ENCODE results near the gene NEFH.
"Not testable (repeated sequence)": the region's sequence is repeated elsewhere in the genome, so short reads cannot be mapped to it uniquely, and the experiment has no call there.

Gene NEFH

GRCh38 chr22:29463629-29464028, 16.4 kb upstream of the NEFH start:
- DNase-seq (ENCODE audit: low read depth in 2 of 2, low spot score in 1 of 2) = no peak

DNA sequence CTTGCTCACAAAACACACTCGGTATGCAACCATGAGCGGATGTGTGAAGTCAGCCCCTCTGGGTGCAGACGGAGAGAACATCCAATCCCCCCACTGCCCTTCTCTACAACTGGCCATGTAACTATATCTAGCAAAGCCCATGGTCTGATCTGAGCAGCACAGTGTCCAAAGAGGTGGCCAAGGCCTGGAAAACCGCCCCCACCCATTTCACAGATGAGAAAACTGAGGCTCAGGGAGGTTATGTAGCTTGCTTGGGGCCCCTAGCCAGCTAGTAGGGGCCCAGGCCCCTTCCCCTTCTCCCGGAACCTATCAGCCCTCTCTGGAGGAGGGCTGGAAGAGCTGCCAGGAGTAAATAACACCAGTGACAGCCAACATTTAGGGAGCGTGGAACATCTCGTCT, 15.4 kb upstream of the NEFH start:
- DNase-seq (ENCODE audit: low read depth in 2 of 2, low spot score in 1 of 2) = no peak

DNA sequence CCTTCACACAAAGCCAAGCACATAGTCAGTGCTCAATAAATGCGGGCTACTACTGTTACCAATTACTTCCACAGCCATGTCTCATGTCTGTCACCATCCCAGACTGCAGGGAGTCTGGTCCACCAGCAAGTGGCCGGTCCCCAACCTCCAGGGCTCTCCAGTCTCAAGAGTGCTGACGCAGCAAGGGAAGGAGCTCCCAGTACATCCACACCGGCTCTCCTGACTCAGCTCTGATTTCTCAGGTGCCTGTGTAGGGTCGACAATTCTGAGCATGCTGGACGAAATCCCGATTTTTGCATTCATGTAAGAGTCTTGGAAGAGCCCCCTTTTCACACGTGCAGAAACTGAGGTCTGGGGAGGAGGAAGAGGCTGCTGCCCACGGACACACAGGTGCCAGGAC, 10.3 kb upstream of the NEFH start:
- DNase-seq (ENCODE audit: low read depth in 2 of 2, low spot score in 1 of 2) = no peak

DNA sequence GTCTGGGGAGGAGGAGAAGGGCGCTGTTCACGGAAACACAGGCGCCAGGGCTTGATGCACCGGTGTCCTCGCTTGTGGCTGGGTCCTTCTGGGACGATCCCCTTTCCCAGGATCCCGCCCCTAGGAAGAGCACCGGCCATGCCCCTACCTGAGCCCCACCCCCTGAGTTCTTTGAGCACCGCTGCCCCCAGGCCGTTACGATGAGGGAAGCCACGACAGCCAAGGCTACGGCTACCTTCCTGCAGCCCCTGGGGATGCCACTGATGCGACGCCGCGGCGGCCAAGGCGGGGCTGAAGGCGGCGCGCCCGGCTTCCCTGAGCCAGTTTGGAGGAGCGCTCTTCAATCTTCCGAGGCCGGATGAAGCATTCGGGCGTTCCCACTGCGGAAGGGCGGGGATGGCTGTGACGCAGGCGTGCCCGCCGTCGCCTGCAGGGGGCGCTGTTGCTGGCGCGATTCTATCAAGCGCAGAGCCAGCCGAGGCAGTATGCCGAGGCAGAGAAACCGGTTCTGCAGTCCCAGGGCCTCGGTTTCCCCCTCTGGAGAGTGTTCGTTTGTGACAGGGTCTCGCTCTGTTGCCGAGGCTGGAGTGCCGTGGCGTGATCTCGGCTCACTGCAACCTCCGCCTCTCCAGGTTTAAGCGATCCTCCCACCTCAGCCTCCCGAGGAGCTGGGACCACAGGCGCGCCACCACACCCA, 9.7 kb upstream of the NEFH start:
- DNase-seq (ENCODE audit: low read depth in 2 of 2, low spot score in 1 of 2) = peak; percentile 8 to 19

GRCh38 chr22:29473001-29473400, 7.0 kb upstream of the NEFH start:
- no peak for DNase-seq (ENCODE audit: low read depth in 2 of 2, low spot score in 1 of 2)

DNA sequence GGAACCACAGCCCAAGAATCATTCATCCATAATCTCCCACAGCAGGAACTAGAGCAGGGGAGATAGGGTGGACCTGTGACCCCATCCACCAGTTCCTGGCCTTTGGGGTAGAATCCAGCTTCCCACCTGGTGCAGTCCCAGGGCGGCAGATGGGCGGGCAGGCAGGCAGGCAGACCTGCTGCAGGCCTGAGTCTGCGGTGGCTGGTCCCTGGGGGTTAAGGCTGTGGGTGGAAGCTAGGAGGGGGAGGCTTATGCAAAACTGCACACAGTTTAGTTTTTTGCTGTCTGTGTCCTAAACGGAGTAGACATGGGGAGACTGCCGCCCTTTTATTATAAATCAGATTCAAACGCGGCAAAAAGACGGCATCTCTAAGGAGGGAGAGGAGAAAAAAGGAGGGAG, 4.5 kb upstream of the NEFH start:
- DNase-seq (ENCODE audit: low read depth in 2 of 2, low spot score in 1 of 2) = no peak

- no peak for DNase-seq (ENCODE audit: low read depth in 2 of 2, low spot score in 1 of 2)
Measured at GRCh38 chr22:29476116-29476515, 3.9 kb upstream of the NEFH start.

- no peak for DNase-seq (ENCODE audit: low read depth in 2 of 2, low spot score in 1 of 2)
Measured at GRCh38 chr22:29477723-29478318, 2.2 kb upstream of the NEFH start.

DNA sequence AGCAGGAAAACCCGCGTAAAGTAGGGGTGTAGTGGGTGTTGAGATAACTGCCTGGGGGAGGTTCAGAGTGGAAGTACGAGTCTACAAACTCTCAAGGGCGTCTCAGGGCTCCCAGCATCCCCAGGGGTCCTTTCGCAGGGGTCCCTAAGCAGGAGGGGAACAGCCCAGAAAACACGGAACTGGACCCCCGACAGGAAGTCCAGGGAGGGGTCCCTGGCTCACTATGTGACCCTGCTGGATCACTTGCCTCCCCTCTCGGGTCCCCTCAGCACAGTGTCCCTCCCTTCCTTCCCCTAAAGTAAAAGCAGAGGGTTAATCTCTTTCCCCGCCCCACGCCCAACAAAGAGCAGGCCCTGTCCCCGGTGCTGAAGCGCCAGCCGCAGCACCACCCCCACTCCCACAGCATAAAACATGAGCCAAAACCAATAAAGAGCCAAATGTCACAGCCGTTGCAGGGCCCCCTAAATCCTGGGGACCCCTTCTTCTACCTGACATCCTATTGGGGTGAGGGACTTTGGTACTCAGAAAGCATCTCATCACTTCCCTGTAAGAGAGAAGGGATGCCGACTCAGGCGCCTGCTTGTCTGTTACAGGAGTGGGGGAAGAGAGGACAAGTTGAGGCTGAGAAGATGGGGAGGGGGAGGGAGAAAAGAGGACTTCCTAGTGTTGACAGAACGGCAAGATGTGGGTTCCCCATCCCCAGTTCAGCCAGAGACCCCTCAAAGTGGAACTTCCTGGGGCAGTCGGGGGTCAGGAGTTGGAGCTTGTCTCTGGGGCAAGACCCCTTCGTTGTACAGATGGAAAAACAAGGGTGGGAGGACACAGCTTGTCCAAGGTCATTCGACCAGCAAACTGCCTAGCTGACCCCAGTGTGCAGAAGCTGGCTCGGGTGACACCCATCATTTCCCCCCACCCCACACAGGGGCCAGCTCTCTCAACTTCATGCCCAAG, 1.4 kb upstream of the NEFH start:
- no peak for DNase-seq (ENCODE audit: low read depth in 2 of 2, low spot score in 1 of 2)

DNA sequence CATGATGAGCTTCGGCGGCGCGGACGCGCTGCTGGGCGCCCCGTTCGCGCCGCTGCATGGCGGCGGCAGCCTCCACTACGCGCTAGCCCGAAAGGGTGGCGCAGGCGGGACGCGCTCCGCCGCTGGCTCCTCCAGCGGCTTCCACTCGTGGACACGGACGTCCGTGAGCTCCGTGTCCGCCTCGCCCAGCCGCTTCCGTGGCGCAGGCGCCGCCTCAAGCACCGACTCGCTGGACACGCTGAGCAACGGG, 169 bp downstream of the NEFH start:
- no peak for DNase-seq (ENCODE audit: low read depth in 2 of 2, low spot score in 1 of 2)

GRCh38 chr22:29480512-29481264, 670 bp downstream of the NEFH start:
- DNase-seq (ENCODE audit: low read depth in 2 of 2, low spot score in 1 of 2) = no peak

DNA sequence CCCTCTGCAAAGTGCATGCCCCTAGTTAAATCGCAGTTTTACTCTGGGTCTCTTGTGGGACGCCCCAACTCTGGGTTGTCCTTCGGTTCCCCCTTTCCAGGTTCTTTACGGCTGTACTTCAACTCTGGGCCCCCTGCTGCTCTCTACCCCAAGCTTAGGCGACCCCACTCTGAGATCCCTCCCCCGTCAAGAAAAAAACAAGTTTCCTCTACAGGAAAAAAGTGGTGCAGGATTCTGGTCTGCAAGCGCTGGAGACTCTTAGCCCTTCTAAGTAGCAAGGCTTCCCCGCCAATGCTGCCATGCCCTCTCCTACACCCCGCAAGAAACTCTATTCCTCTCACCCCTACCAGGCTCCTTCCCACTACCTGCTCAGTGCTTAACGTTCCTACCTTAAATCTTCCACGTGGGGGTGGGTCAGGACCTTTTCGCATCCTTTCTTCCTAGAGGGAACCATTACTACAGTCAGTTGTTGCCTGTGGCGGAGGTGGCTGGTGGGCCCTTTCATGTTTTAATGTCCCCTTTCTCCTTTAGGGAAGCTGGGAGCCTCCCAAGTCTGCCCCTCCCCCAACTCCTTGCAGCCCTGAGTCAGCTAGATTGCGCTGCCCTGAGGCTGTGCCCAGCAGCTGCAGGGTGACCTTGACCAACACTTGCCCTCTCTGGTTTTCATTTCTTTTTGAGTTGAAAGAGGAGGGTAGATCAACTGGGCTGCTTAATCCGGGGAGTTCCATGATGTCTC, 1.4 kb downstream of the NEFH start:
- no peak for DNase-seq (ENCODE audit: low read depth in 2 of 2, low spot score in 1 of 2)

DNA sequence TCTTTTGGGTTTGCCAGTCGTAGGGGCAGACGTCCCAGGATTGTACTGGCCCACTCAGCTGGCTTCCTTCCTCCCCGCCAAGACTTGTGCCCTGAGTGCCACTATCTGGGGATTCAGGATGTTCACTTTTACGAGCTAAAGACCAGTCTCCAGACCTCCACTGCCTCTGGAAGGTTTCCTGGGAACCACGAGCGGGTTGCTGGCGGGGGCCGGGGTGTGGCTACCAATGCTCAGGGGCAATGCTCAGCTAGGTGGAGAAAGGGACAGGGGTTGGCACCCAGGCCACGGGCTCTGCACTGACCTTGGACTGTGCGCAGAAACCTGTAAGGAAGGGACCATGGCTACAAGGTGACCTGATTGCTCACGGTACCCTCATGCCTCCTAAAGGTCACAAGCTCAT, 2.2 kb downstream of the NEFH start:
- no peak for DNase-seq (ENCODE audit: low read depth in 2 of 2, low spot score in 1 of 2)

- no peak for DNase-seq (ENCODE audit: low read depth in 2 of 2, low spot score in 1 of 2)
Measured at GRCh38 chr22:29482726-29483125, 2.7 kb downstream of the NEFH start.

DNA sequence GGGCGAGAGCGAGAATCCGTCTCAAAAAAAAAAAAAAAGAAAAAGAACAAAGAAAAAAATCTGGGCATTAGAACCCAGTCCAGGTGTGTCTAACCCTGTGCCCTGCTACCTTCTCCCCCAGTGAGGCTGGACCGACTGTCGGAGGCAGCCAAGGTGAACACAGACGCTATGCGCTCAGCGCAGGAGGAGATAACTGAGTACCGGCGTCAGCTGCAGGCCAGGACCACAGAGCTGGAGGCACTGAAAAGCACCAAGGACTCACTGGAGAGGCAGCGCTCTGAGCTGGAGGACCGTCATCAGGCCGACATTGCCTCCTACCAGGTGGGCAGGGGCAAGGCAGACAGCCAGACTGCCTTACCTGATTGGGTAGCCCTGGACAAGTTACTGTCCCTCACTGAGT, 3.2 kb downstream of the NEFH start:
- no peak for DNase-seq (ENCODE audit: low read depth in 2 of 2, low spot score in 1 of 2)

GRCh38 chr22:29484642-29485041, 4.6 kb downstream of the NEFH start:
- DNase-seq (ENCODE audit: low read depth in 2 of 2, low spot score in 1 of 2) = no peak

DNA sequence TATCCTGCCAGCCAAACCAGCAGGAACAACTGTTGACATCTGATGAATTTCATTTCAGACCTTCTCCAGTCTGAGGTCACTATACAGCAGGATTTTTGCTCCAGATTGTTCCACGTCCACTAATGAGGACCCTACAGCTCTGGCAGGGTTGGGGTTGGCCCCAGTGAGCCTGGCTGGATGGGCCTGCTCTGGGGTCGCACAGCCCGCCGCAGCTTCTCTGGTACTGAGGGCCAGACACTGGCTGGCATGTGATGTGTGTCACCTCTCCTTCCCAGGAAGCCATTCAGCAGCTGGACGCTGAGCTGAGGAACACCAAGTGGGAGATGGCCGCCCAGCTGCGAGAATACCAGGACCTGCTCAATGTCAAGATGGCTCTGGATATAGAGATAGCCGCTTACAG, 5.4 kb downstream of the NEFH start:
- DNase-seq (ENCODE audit: low read depth in 2 of 2, low spot score in 1 of 2) = no peak

DNA sequence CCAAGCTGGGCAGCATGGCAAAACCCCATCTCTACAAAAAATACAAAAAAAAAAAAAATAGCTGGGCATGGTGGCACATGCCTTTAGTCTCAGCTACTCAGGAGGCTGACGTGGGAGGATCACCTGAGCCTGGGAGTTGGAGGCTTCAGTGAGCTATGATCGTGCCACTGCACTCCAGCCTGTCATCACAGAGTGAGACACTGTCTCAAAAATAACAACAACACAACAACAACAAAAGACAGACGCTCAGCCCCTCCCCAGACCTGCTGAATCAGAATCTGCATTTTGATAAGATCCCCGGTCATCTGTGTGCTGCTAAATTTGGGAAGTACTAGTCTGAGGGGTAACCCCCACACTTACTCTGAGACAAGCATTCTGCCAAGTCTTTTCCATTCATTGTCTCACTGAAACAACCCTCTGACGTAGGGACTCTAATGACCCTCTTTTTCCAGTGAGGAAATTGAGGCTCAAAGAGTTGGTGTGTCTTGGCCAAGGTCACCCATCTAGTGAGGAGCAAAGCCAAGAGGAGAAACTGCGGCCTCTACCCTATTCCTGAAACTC, 7.5 kb downstream of the NEFH start:
- no peak for DNase-seq (ENCODE audit: low read depth in 2 of 2, low spot score in 1 of 2)

DNA sequence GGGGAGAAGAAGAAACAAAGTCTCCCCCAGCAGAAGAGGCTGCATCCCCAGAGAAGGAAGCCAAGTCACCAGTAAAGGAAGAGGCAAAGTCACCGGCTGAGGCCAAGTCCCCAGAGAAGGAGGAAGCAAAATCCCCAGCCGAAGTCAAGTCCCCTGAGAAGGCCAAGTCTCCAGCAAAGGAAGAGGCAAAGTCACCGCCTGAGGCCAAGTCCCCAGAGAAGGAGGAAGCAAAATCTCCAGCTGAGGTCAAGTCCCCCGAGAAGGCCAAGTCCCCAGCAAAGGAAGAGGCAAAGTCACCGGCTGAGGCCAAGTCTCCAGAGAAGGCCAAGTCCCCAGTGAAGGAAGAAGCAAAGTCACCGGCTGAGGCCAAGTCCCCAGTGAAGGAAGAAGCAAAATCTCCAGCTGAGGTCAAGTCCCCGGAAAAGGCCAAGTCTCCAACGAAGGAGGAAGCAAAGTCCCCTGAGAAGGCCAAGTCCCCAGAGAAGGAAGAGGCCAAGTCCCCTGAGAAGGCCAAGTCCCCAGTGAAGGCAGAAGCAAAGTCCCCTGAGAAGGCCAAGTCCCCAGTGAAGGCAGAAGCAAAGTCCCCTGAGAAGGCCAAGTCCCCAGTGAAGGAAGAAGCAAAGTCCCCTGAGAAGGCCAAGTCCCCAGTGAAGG, 9.2 kb downstream of the NEFH start:
- not testable (repeated sequence) for DNase-seq (ENCODE audit: low read depth in 2 of 2, low spot score in 1 of 2)

- no peak for DNase-seq (ENCODE audit: low read depth in 2 of 2, low spot score in 1 of 2)
Measured at GRCh38 chr22:29491012-29491411, 11.0 kb downstream of the NEFH start.

Data from stimulated activated CD8-positive, alpha-beta memory T cell treated with anti-CD3 and anti-CD28 coated beads, Interleukin-4, amount 100 ng/mL, for 1 hour (primary cell).